Esophagus squamous epithelium (tissue), 5 donors: Measurements from ENCODE around the gene TMEM40. TPM values are rescaled to one million over a fixed set of nuclear protein-coding genes. Genes with fewer than 3 reads are reported as not detected.

Experiments used
- DNase-seq: peaks from one replicate; lab custom pipeline; 2025; lab: John Stamatoyannopoulos, UW
- H3K27ac ChIP-seq, 4 donors: fragments of 200-600 bp; sonication (generic); one replicate each; pipeline ENCODE4 v1.5.1; 2016 to 2019; ENCODE audit warnings: mild to moderate bottlenecking in 1 of 4
- H3K27me3 ChIP-seq, 4 donors: fragments of 200-600 bp; sonication (generic); 1 replicate in 3 of 4; 2 replicates in 1 of 4; pipeline versions ENCODE4 v1.5.1 to v1.6.0; 2017 to 2021; ENCODE audit warnings: antibody characterized with exemption in 1 of 4
- H3K36me3 ChIP-seq, 3 donors: fragments of 200-600 bp; sonication (generic); one replicate each; pipeline ENCODE4 v1.5.1; 2016 to 2019
- H3K4me1 ChIP-seq, 3 donors: fragments of 200-600 bp; sonication (generic); one replicate each; pipeline ENCODE4 v1.5.1; 2017 to 2019
- H3K4me3 ChIP-seq, 4 donors: fragments of 200-600 bp; sonication (generic); 1 replicate in 3 of 4; 2 replicates in 1 of 4; pipeline ENCODE4 v1.5.1; 2016 to 2019; ENCODE audit warnings: mild to moderate bottlenecking in 2 of 4, moderate library complexity in 1 of 4
- H3K9me3 ChIP-seq, 3 donors: fragments of 200-600 bp; sonication (generic); one replicate each; pipeline ENCODE4 v1.5.1; 2016 to 2019
- CTCF ChIP-seq, 6 experiments: fragments of 450-650 bp in 4 of 6; fragments of 200-600 bp in 2 of 6; sonication (generic) in 2 of 6; IDR thresholded peaks; one replicate each; pipeline ENCODE4 v1.5.1; 2016 to 2019; ENCODE audit warnings: antibody characterized with exemption in 6 of 6, mild to moderate bottlenecking in 4 of 6, moderate library complexity in 4 of 6
- POLR2A ChIP-seq, 4 donors: fragments of 450-650 bp; IDR thresholded peaks; one replicate each; pipeline ENCODE4 v1.6.1; 2017; ENCODE audit warnings: antibody characterized with exemption in 4 of 4, mild to moderate bottlenecking in 4 of 4, moderate library complexity in 3 of 4
- WGBS, 2 donors: methylation state at CpG; one replicate each; pipeline ENCODE4 v1.1.5; 2018; 5-methylcytosine and 5-hydroxymethylcytosine counted together
- intact Hi-C: fragments of 100-400 bp; cut with DNase I; formaldehyde crosslinking; loops from one replicate; pipeline ENCODE4 v1.15.0; 2022
- total RNA-seq, 4 donors: library from RNA; depleted of rRNA; stranded (reverse); fragments of >200 nt; gene quantifications; one replicate each; pipeline ENCODE4 v1.1.0, GENCODE V29; 2016
- donor health status: DM: yes; HTN: yes; CAD: no.

The TMEM40 gene
- total RNA-seq, 4 donors from 2014 or later, result 43.9 to 79.1 (median 53.4) TPM

GRCh38 chr3:12744326-12744725, 14.7 kb downstream of the TMEM40 start:
- Histone ChIP-seq H3K27ac (no peak overlapping the region), H3K27me3 (no peaks in the 10 kb centered on the region), H3K4me1 (no peaks in the 10 kb centered on the region), H3K4me3 (no peak overlapping the region), H3K9me3 (no peaks in the 10 kb centered on the region), H3K36me3 (peaks cover 0 to 94% (median 0%) of the 10 kb centered on the region in 3 donors)
- WGBS, 2 donors, result no CpG with 5 or more reads among the region's 1 CpG
- TF ChIP-seq POLR2A (IDR thresholded peaks at IDR 0.05), result no peak
- TF ChIP-seq CTCF (IDR thresholded peaks at IDR 0.05), result no peak
- intact Hi-C loops, result no loop called here
- no peak for DNase-seq

- no peak overlapping the region for H3K27ac ChIP-seq
- H3K4me3 ChIP-seq, result no peak overlapping the region
- no peaks in the 10 kb centered on the region for H3K9me3 ChIP-seq
- TF ChIP-seq POLR2A (IDR thresholded peaks at IDR 0.05), result no peak
- no peak for TF ChIP-seq CTCF (IDR thresholded peaks at IDR 0.05)
- H3K36me3 ChIP-seq, result peaks cover 0 to 93% (median 3%) of the 10 kb centered on the region in 3 donors
- WGBS, 2 donors, result 77 to 89% methylated on average over 9 to 11 of the region's 11 CpGs
- no peaks in the 10 kb centered on the region for H3K4me1 ChIP-seq
- DNase-seq, result no peak
- intact Hi-C loops, result no loop called here
- no peaks in the 10 kb centered on the region for H3K27me3 ChIP-seq
Observed at GRCh38 chr3:12743583-12743982, 15.5 kb downstream of the TMEM40 start.

- Histone ChIP-seq H3K9me3 (no peaks in the 10 kb centered on the region), H3K4me1 (no peaks in the 10 kb centered on the region), H3K4me3 (no peak overlapping the region), H3K27ac (no peak overlapping the region), H3K36me3 (peaks cover 0 to 93% (median 6%) of the 10 kb centered on the region in 3 donors), H3K27me3 (no peaks in the 10 kb centered on the region)
- TF ChIP-seq CTCF (IDR thresholded peaks at IDR 0.05), result no peak
- TF ChIP-seq POLR2A (IDR thresholded peaks at IDR 0.05), result no peak
- intact Hi-C loops, result no loop called here
- no peak for DNase-seq
- 66 to 67% methylated on average over 4 to 5 of the region's 5 CpGs for WGBS, 2 donors
Observed at GRCh38 chr3:12742330-12743107, 16.5 kb downstream of the TMEM40 start.

GRCh38 chr3:12741209-12741608, 17.9 kb downstream of the TMEM40 start:
- no peak for DNase-seq
- no peak overlapping the region for H3K4me3 ChIP-seq
- H3K9me3 ChIP-seq, result no peaks in the 10 kb centered on the region
- H3K27ac ChIP-seq, result no peak overlapping the region
- intact Hi-C loops, result no loop called here
- peaks cover 0 to 91% (median 6%) of the 10 kb centered on the region in 3 donors for H3K36me3 ChIP-seq
- H3K4me1 ChIP-seq, result no peaks in the 10 kb centered on the region
- TF ChIP-seq CTCF (IDR thresholded peaks at IDR 0.05), result no peak
- no peak for TF ChIP-seq POLR2A (IDR thresholded peaks at IDR 0.05)
- whole genome bisulfite sequencing, 2 donors, result 59 to 100% methylated on average over 1 to 2 of the region's 2 CpGs
- no peaks in the 10 kb centered on the region for H3K27me3 ChIP-seq

GRCh38 chr3:12737833-12738232, 21.2 kb downstream of the TMEM40 start:
- no peak overlapping the region for H3K4me3 ChIP-seq
- no peak overlapping the region for H3K27ac ChIP-seq
- no peaks in the 10 kb centered on the region for H3K9me3 ChIP-seq
- 66 to 69% methylated on average over 4 to 6 of the region's 6 CpGs for WGBS, 2 donors
- H3K36me3 ChIP-seq, result peaks cover 0 to 91% (median 6%) of the 10 kb centered on the region in 3 donors
- TF ChIP-seq CTCF (IDR thresholded peaks at IDR 0.05) (no peak), POLR2A (IDR thresholded peaks at IDR 0.05) (no peak)
- no peak for DNase-seq
- intact Hi-C loops, result no loop called here
- H3K4me1 ChIP-seq, result no peaks in the 10 kb centered on the region
- no peaks in the 10 kb centered on the region for H3K27me3 ChIP-seq
